ENCODE results near the gene TSSK2. TPM values are rescaled to one million over a fixed set of nuclear protein-coding genes. Genes with fewer than 3 reads are reported as not detected.
A peak's percentile ranks its signal among the peaks of the same experiment; 100 is the strongest.

The TSSK2 gene
- total RNA-seq, 4 donors from 2014 or later = not detected

GRCh38 chr22:19127329-19128008 is 3.6 kb upstream of the TSSK2 start:
- intact Hi-C loops (cut with DNase I; ENCODE audit: low total_unique reads) = no loop called here
- no peak overlapping the region for H3K4me3 ChIP-seq (ENCODE audit: low read depth, poor library complexity, severe bottlenecking)
- DNase-seq (ENCODE audit: low spot score in 2 of 2) = no peak
- 67 to 74% methylated on average over 15 to 16 of the region's 16 CpGs for WGBS, 2 donors
- TF ChIP-seq POLR2A (IDR thresholded peaks at IDR 0.05) (no peak), CTCF (IDR thresholded peaks at IDR 0.05) (no peak)

GRCh38 chr22:19128009-19128401 is 3.1 kb upstream of the TSSK2 start:
- TF ChIP-seq CTCF (IDR thresholded peaks at IDR 0.05) (no peak), POLR2A (IDR thresholded peaks at IDR 0.05) (no peak)
- 71 to 83% methylated on average over 7 of the region's 7 CpGs for WGBS, 2 donors
- no peak for DNase-seq (ENCODE audit: low spot score in 2 of 2)
- H3K4me3 ChIP-seq (ENCODE audit: low read depth, poor library complexity, severe bottlenecking) = no peak overlapping the region
- intact Hi-C loops (cut with DNase I; ENCODE audit: low total_unique reads) = no loop called here

GRCh38 chr22:19128946-19129727 is 2.0 kb upstream of the TSSK2 start:
- intact Hi-C loops (cut with DNase I; ENCODE audit: low total_unique reads) = no loop called here
- WGBS, 2 donors = 59 to 78% methylated on average over 7 of the region's 7 CpGs
- no peak overlapping the region for H3K4me3 ChIP-seq (ENCODE audit: low read depth, poor library complexity, severe bottlenecking)
- TF ChIP-seq CTCF (IDR thresholded peaks at IDR 0.05) (no peak), POLR2A (IDR thresholded peaks at IDR 0.05) (no peak)
- DNase-seq (ENCODE audit: low spot score in 2 of 2) = no peak

- H3K4me3 ChIP-seq (ENCODE audit: low read depth, poor library complexity, severe bottlenecking) = no peak overlapping the region
- WGBS, 2 donors = 33 to 45% methylated on average over 8 of the region's 8 CpGs
- DNase-seq (ENCODE audit: low spot score in 2 of 2) = peak in 1 of 2 donors; percentile 54
- intact Hi-C loops (cut with DNase I; ENCODE audit: low total_unique reads) = loop anchor here (10.0 kb wide), 1 partner anchor 505 kb away; no protein-coding TSS in a partner anchor
- TF ChIP-seq POLR2A (IDR thresholded peaks at IDR 0.05) (no peak), CTCF (IDR thresholded peaks at IDR 0.05) (no peak)
These were observed 1.2 kb upstream of the TSSK2 start for GRCh38 chr22:19129871-19130270.

- TF ChIP-seq CTCF (IDR thresholded peaks at IDR 0.05) (no peak), POLR2A (IDR thresholded peaks at IDR 0.05) (no peak)
- no peak overlapping the region for H3K4me3 ChIP-seq (ENCODE audit: low read depth, poor library complexity, severe bottlenecking)
- DNase-seq (ENCODE audit: low spot score in 2 of 2) = no peak
- 95 to 96% methylated on average over 19 of the region's 19 CpGs for WGBS, 2 donors
- intact Hi-C loops (cut with DNase I; ENCODE audit: low total_unique reads) = loop anchor here (10.0 kb wide), 1 partner anchor 503 kb away; no protein-coding TSS in a partner anchor
These were observed 542 bp downstream of the TSSK2 start for GRCh38 chr22:19131685-19132015.
